H9 (cell line): ENCODE data around the gene MAST4. TPM values are rescaled to one million over a fixed set of nuclear protein-coding genes. Genes with fewer than 3 reads are reported as not detected.

Source experiments
- DNase-seq: peaks from one replicate; pipeline ENCODE4 v3.0.0-alpha.2; 2017
- H2AFZ ChIP-seq: one replicate; pipeline ENCODE4 v1.6.1; 2013; ENCODE audit warnings: mild to moderate bottlenecking, low read length, control low read depth, moderate library complexity
- H2AK5ac ChIP-seq: 2 replicates; pipeline ENCODE4 v1.6.1; 2013; ENCODE audit warnings: low read length, control low read depth, mixed read lengths; ENCODE audit not compliant: insufficient read length
- H2BK120ac ChIP-seq: one replicate; pipeline ENCODE4 v1.6.1; 2013; ENCODE audit warnings: low read depth, mild to moderate bottlenecking, low read length, control low read depth, inconsistent platforms; ENCODE audit not compliant: poor library complexity, severe bottlenecking
- H2BK12ac ChIP-seq: 2 replicates; pipeline ENCODE4 v1.6.1; 2013; ENCODE audit warnings: low read length, control low read depth, mixed read lengths, low read depth; ENCODE audit not compliant: insufficient read length
- H2BK15ac ChIP-seq: 2 replicates; pipeline ENCODE4 v1.6.1; 2013; ENCODE audit warnings: low read depth, low read length, control low read depth
- H2BK20ac ChIP-seq: one replicate; pipeline ENCODE4 v1.6.1; 2013; ENCODE audit warnings: low read depth, mild to moderate bottlenecking, low read length, control low read depth, inconsistent platforms; ENCODE audit not compliant: poor library complexity, severe bottlenecking
- H2BK5ac ChIP-seq: 2 replicates; pipeline ENCODE4 v1.6.1; 2013; ENCODE audit warnings: low read length, control low read depth, mixed read lengths; ENCODE audit not compliant: insufficient read length
- H3K14ac ChIP-seq: 2 replicates; pipeline ENCODE4 v1.6.1; 2013; ENCODE audit warnings: low read length, control low read depth; ENCODE audit not compliant: insufficient read depth
- H3K18ac ChIP-seq: 2 replicates; pipeline ENCODE4 v1.6.1; 2013; ENCODE audit warnings: low read depth, mild to moderate bottlenecking, mixed read lengths, low read length, control low read depth; ENCODE audit not compliant: insufficient read length
- H3K23ac ChIP-seq: 2 replicates; pipeline ENCODE4 v1.6.1; 2013; ENCODE audit warnings: low read length, control low read depth, mixed read lengths, low read depth; ENCODE audit not compliant: insufficient read length
- H3K23me2 ChIP-seq: 2 replicates; pipeline ENCODE4 v1.6.1; 2013; ENCODE audit warnings: low read depth, mild to moderate bottlenecking, mixed read lengths, low read length, control low read depth; ENCODE audit not compliant: insufficient read length, poor library complexity, severe bottlenecking
- H3K27ac ChIP-seq: 2 replicates; pipeline ENCODE4 v1.5.1; 2013; ENCODE audit warnings: low read length, control low read depth, mixed read lengths, low read depth; ENCODE audit not compliant: insufficient read length
- H3K27me3 ChIP-seq: 2 replicates; pipeline ENCODE4 v1.6.1; 2013; ENCODE audit warnings: low read length, control low read depth, inconsistent platforms; ENCODE audit not compliant: insufficient read depth
- H3K4ac ChIP-seq: 2 replicates; pipeline ENCODE4 v1.6.1; 2013; ENCODE audit warnings: low read depth, mild to moderate bottlenecking, control low read depth, inconsistent platforms, low read length, moderate library complexity
- H3K4me1 ChIP-seq: 2 replicates; pipeline ENCODE4 v1.6.1; 2013; ENCODE audit warnings: low read length, control low read depth, inconsistent platforms; ENCODE audit not compliant: insufficient read depth
- H3K4me2 ChIP-seq: 2 replicates; pipeline ENCODE4 v1.6.1; 2013; ENCODE audit warnings: low read length, control low read depth, mixed read lengths; ENCODE audit not compliant: insufficient read length, insufficient read depth
- H3K56ac ChIP-seq: 2 replicates; pipeline ENCODE4 v1.6.1; 2013; ENCODE audit warnings: low read depth, mild to moderate bottlenecking, mixed read lengths, low read length, control low read depth; ENCODE audit not compliant: insufficient read length
- H3K79me1 ChIP-seq: 2 replicates; pipeline ENCODE4 v1.6.1; 2013; ENCODE audit warnings: low read depth, mild to moderate bottlenecking, moderate library complexity, low read length, control low read depth, inconsistent platforms; ENCODE audit not compliant: insufficient read depth, poor library complexity, severe bottlenecking
- H3K79me2 ChIP-seq: 2 replicates; pipeline ENCODE4 v1.6.1; 2013; ENCODE audit warnings: low read length, control low read depth, inconsistent platforms; ENCODE audit not compliant: insufficient read depth
- H3K9ac ChIP-seq: 2 replicates; pipeline ENCODE4 v1.6.1; 2013; ENCODE audit warnings: low read length, control low read depth, mixed read lengths; ENCODE audit not compliant: insufficient read length; ENCODE audit errors: extremely low read depth
- H3K9me3 ChIP-seq: one replicate; pipeline ENCODE4 v1.6.1; 2013; ENCODE audit warnings: low read depth, low read length, inconsistent platforms; ENCODE audit not compliant: control insufficient read depth
- H3T11ph ChIP-seq: one replicate; pipeline ENCODE4 v1.6.1; 2013; ENCODE audit warnings: mild to moderate bottlenecking, low read length, control low read depth, inconsistent platforms
- H4K20me1 ChIP-seq: one replicate; pipeline ENCODE4 v1.6.1; 2013; ENCODE audit not compliant: control insufficient read depth, insufficient read length, insufficient read depth
- H4K5ac ChIP-seq: 2 replicates; pipeline ENCODE4 v1.6.1; 2013; ENCODE audit warnings: low read depth, mild to moderate bottlenecking, mixed read lengths, low read length, control low read depth; ENCODE audit not compliant: insufficient read length
- H4K8ac ChIP-seq: replicated peaks from 2 replicates; pipeline ENCODE4 v1.6.1; 2013; ENCODE audit warnings: low read length, control low read depth, mixed read lengths, low read depth; ENCODE audit not compliant: insufficient read length
- H4K91ac ChIP-seq: 2 replicates; pipeline ENCODE4 v1.6.1; 2013; ENCODE audit warnings: low read depth, mild to moderate bottlenecking, moderate library complexity, mixed read lengths, low read length, control low read depth; ENCODE audit not compliant: insufficient read length
- H3K27ac Mint-ChIP-seq, 3 experiments: 2 replicates in 2 of 3; 3 replicates in 1 of 3; pipeline ENCODE4 v1.8.0; 2020 to 2021; ENCODE audit warnings: mixed read lengths in 3 of 3, mild to moderate bottlenecking in 1 of 3, moderate library complexity in 1 of 3
- H3K27me3 Mint-ChIP-seq: 2 replicates; pipeline ENCODE4 v1.8.0; 2021; ENCODE audit warnings: low read depth, mild to moderate bottlenecking, moderate library complexity, mixed read lengths
- H3K36me3 Mint-ChIP-seq, 3 experiments: 2 replicates in 2 of 3; 3 replicates in 1 of 3; pipeline ENCODE4 v1.8.0; 2020 to 2021; ENCODE audit warnings: low read depth in 3 of 3, mixed read lengths in 3 of 3; ENCODE audit not compliant: insufficient read depth in 1 of 3
- H3K4me1 Mint-ChIP-seq, 2 experiments: 2 replicates each; pipeline ENCODE4 v1.8.0; 2020; ENCODE audit warnings: mixed read lengths in 2 of 2
- H3K4me3 Mint-ChIP-seq, 2 experiments: 2 replicates in 1 of 2; 3 replicates in 1 of 2; pipeline ENCODE4 v1.8.0; 2020 to 2021; ENCODE audit warnings: mild to moderate bottlenecking in 2 of 2, mixed read lengths in 2 of 2, moderate library complexity in 1 of 2
- H3K9me3 Mint-ChIP-seq, 2 experiments: 2 replicates in 1 of 2; 3 replicates in 1 of 2; pipeline ENCODE4 v1.8.0; 2020; ENCODE audit warnings: mild to moderate bottlenecking in 2 of 2, mixed read lengths in 2 of 2, moderate library complexity in 1 of 2
- CTCF ChIP-seq: fragments of 200-600 bp; sonication (generic); conservative IDR thresholded peaks from 3 replicates; pipeline ENCODE4 v1.8.0; 2021; ENCODE audit warnings: antibody characterized with exemption, mild to moderate bottlenecking
- WGBS: extraction: QIAGEN DNeasy Blood & Tissue Kit; methylation state at CpG from one replicate; pipeline ENCODE4 v1.1.7; 2013; ENCODE audit warnings: missing lambda C conversion rate, low lambda C conversion rate, mixed read lengths; ENCODE audit not compliant: insufficient read length; ENCODE audit errors: extremely low coverage; 5-methylcytosine and 5-hydroxymethylcytosine counted together
- total RNA-seq: library from RNA; stranded (reverse); gene quantifications from 2 replicates; pipeline ENCODE4 v1.2.1, GENCODE V29; 2021

Gene MAST4
- total RNA-seq, 1 experiment from 2014 or later = 3.7 TPM

- Histone ChIP-seq H2AK5ac (no peak overlapping the region), H3K23ac (no peak overlapping the region), H2BK15ac (no peak overlapping the region), H2BK120ac (no peak overlapping the region), H3K23me2 (no peaks in the 10 kb centered on the region), H3K27ac (no peak overlapping the region), H3T11ph (no peak overlapping the region), H3K4ac (no peak overlapping the region), H4K91ac (no peak overlapping the region), H4K20me1 (no peaks in the 10 kb centered on the region), H3K9ac (no peak overlapping the region), H3K79me1 (no peaks in the 10 kb centered on the region), H4K5ac (no peak overlapping the region), H3K27me3 (no peaks in the 10 kb centered on the region; the same call in 1 of the 2 replicates), H3K4me2 (no peak overlapping the region), H3K14ac (no peak overlapping the region), H3K18ac (no peak overlapping the region), H3K79me2 (no peaks in the 10 kb centered on the region), H3K4me1 (no peaks in the 10 kb centered on the region; the same call in 1 of the 2 replicates), H2BK5ac (no peak overlapping the region), H3K9me3 (no peaks in the 10 kb centered on the region), H2BK20ac (no peak overlapping the region), H2BK12ac (no peak overlapping the region), H4K8ac (no peak overlapping the region), H3K56ac (no peak overlapping the region), H2AFZ (no peak overlapping the region)
- H3K27me3 Mint-ChIP-seq = peaks cover 10% of the 10 kb centered on the region
- WGBS = no CpG with 5 or more reads among the region's 2 CpGs
- no peak for TF ChIP-seq CTCF
- no peak overlapping the region for H3K4me3 Mint-ChIP-seq
- no peaks in the 10 kb centered on the region for H3K36me3 Mint-ChIP-seq
- H3K4me1 Mint-ChIP-seq = peaks cover 5% of the 10 kb centered on the region in 2 experiments
- H3K9me3 Mint-ChIP-seq = no peaks in the 10 kb centered on the region
- no peak for DNase-seq
- no peak overlapping the region; a peak in 1 of 7 replicates for H3K27ac Mint-ChIP-seq
These were observed 79.2 kb downstream of the MAST4 start for GRCh38 chr5:66675406-66675805.
